Sigmoid colon (tissue), 7 donors: ENCODE data around the gene TBX3. TPM values are rescaled to one million over a fixed set of nuclear protein-coding genes. Genes with fewer than 3 reads are reported as not detected.

Source experiments
- DNase-seq: peaks from one replicate; pipeline ENCODE4 v3.0.0-alpha.2; 2019
- H3K27ac ChIP-seq, 4 donors: fragments of 200-600 bp; sonication (generic); one replicate each; pipeline ENCODE4 v1.5.1; 2016 to 2019; ENCODE audit warnings: mild to moderate bottlenecking in 1 of 4
- H3K27me3 ChIP-seq, 3 donors: fragments of 200-600 bp; sonication (generic); one replicate each; pipeline ENCODE4 v1.5.1; 2019; ENCODE audit warnings: mild to moderate bottlenecking in 1 of 3
- H3K36me3 ChIP-seq, 4 donors: fragments of 200-600 bp; sonication (generic); one replicate each; pipeline ENCODE4 v1.5.1; 2016 to 2019
- H3K4me1 ChIP-seq, 4 donors: fragments of 200-600 bp; sonication (generic); one replicate each; pipeline ENCODE4 v1.5.1; 2017 to 2019
- H3K4me3 ChIP-seq, 4 donors: fragments of 200-600 bp; sonication (generic); one replicate each; pipeline ENCODE4 v1.5.1; 2017 to 2019; ENCODE audit warnings: mild to moderate bottlenecking in 2 of 4, moderate library complexity in 1 of 4
- H3K9me3 ChIP-seq, 4 donors: fragments of 200-600 bp in 3 of 4; sonication (generic) in 3 of 4; one replicate each; pipeline versions ENCODE4 v1.5.1 to v1.6.1; 2013 to 2019
- CTCF ChIP-seq, 4 experiments: fragments of 450-650 bp in 3 of 4; fragments of 200-600 bp in 1 of 4; IDR thresholded peaks; one replicate each; pipeline ENCODE4 v1.5.1; 2016 to 2019; ENCODE audit warnings: antibody characterized with exemption in 4 of 4, mild to moderate bottlenecking in 3 of 4, moderate library complexity in 2 of 4
- EP300 ChIP-seq, 4 donors: sonication (generic); formaldehyde crosslinking; IDR thresholded peaks; one replicate each; pipeline ENCODE4 v1.6.1; 2017; ENCODE audit warnings: antibody characterized with exemption in 4 of 4
- POLR2A ChIP-seq, 2 donors: fragments of 450-650 bp; IDR thresholded peaks; one replicate each; pipeline ENCODE4 v1.6.1; 2016; ENCODE audit warnings: antibody characterized with exemption in 2 of 2, mild to moderate bottlenecking in 2 of 2, moderate library complexity in 2 of 2
- POLR2AphosphoS5 ChIP-seq, 4 donors: sonication (generic); formaldehyde crosslinking; IDR thresholded peaks; one replicate each; pipeline ENCODE4 v1.6.1; 2017; ENCODE audit warnings: antibody characterized with exemption in 4 of 4
- WGBS, 2 donors: extraction: QIAGEN DNeasy Blood & Tissue Kit; methylation state at CpG; one replicate each; pipeline ENCODE4 v1.1.7; 2013; 5-methylcytosine and 5-hydroxymethylcytosine counted together
- intact Hi-C: fragments of 100-400 bp; cut with DNase I; formaldehyde crosslinking; loops from one replicate; pipeline ENCODE4 v1.15.1; 2023
- polyA plus RNA-seq, 3 donors: library from polyadenylated mRNA; stranded (reverse); fragments of 200-250 nt; gene quantifications; one replicate each; pipeline ENCODE4 v1.2.3, GENCODE V29; 2013
- total RNA-seq, 4 donors: library from RNA; depleted of rRNA; stranded (reverse); fragments of >200 nt; gene quantifications; one replicate each; pipeline ENCODE4 v1.1.0, GENCODE V29; 2016
- donor health status: healthy with polysubstance abuse.
- donor health status: Bipolar disorder and iron deficiency.
- donor health status: healthy.

Gene TBX3
- total and polyA plus RNA-seq, 7 donors, result 2.3 to 9.7 (median 6.2) TPM

- Histone ChIP-seq H3K27ac (peak overlapping the region in 2 of 4 donors; percentile 14 to 49), H3K36me3 (no peaks in the 10 kb centered on the region), H3K27me3 (peaks cover 55 to 100% (median 98%) of the 10 kb centered on the region in 3 donors), H3K4me1 (peaks cover 0 to 18% (median 14%) of the 10 kb centered on the region in 4 donors), H3K4me3 (peak overlapping the region in 3 of 4 donors; percentile 32 to 35 (median 32)), H3K9me3 (no peaks in the 10 kb centered on the region)
- DNase-seq, result peak; percentile 48
- TF ChIP-seq EP300 (IDR thresholded peaks at IDR 0.05), result no peak
- no peak for TF ChIP-seq POLR2A (IDR thresholded peaks at IDR 0.05)
- TF ChIP-seq POLR2AphosphoS5 (IDR thresholded peaks at IDR 0.05), result no peak
- no peak for TF ChIP-seq CTCF (IDR thresholded peaks at IDR 0.05)
- intact Hi-C loops, result no loop called here
- 41 to 72% methylated on average over 18 of the region's 18 CpGs for WGBS, 2 donors
Measured at GRCh38 chr12:114691763-114692185, 7.8 kb upstream of the TBX3 start.

GRCh38 chr12:114691196-114691595 is 7.2 kb upstream of the TBX3 start:
- intact Hi-C loops, result no loop called here
- TF ChIP-seq POLR2AphosphoS5 (IDR thresholded peaks at IDR 0.05) (no peak), EP300 (IDR thresholded peaks at IDR 0.05) (no peak), CTCF (IDR thresholded peaks at IDR 0.05) (no peak), POLR2A (IDR thresholded peaks at IDR 0.05) (no peak)
- no peaks in the 10 kb centered on the region for H3K36me3 ChIP-seq
- 59 to 90% methylated on average over 6 of the region's 6 CpGs for WGBS, 2 donors
- no peak overlapping the region for H3K4me3 ChIP-seq
- peaks cover 0 to 22% (median 14%) of the 10 kb centered on the region in 4 donors for H3K4me1 ChIP-seq
- H3K27ac ChIP-seq, result no peak overlapping the region
- DNase-seq, result peak; percentile 50
- no peaks in the 10 kb centered on the region for H3K9me3 ChIP-seq
- peaks cover 55 to 100% (median 98%) of the 10 kb centered on the region in 3 donors for H3K27me3 ChIP-seq

- H3K9me3 ChIP-seq, result no peaks in the 10 kb centered on the region
- no peak overlapping the region for H3K4me3 ChIP-seq
- no peak for DNase-seq
- H3K36me3 ChIP-seq, result no peaks in the 10 kb centered on the region
- intact Hi-C loops, result no loop called here
- no peak overlapping the region for H3K27ac ChIP-seq
- peaks cover 0 to 22% (median 16%) of the 10 kb centered on the region in 4 donors for H3K4me1 ChIP-seq
- H3K27me3 ChIP-seq, result peaks cover 49 to 100% (median 93%) of the 10 kb centered on the region in 3 donors
- TF ChIP-seq POLR2A (IDR thresholded peaks at IDR 0.05) (no peak), EP300 (IDR thresholded peaks at IDR 0.05) (no peak), CTCF (IDR thresholded peaks at IDR 0.05) (no peak), POLR2AphosphoS5 (IDR thresholded peaks at IDR 0.05) (no peak)
- 51 to 84% methylated on average over 8 of the region's 8 CpGs for WGBS, 2 donors
Measured at GRCh38 chr12:114690267-114691135, 6.5 kb upstream of the TBX3 start.

- H3K27me3 ChIP-seq, result peaks cover 43 to 92% (median 81%) of the 10 kb centered on the region in 3 donors
- no peaks in the 10 kb centered on the region for H3K36me3 ChIP-seq
- peaks cover 0 to 34% (median 27%) of the 10 kb centered on the region in 4 donors for H3K4me1 ChIP-seq
- 47 to 77% methylated on average over 5 of the region's 5 CpGs for WGBS, 2 donors
- TF ChIP-seq EP300 (IDR thresholded peaks at IDR 0.05) (no peak), POLR2A (IDR thresholded peaks at IDR 0.05) (no peak), POLR2AphosphoS5 (IDR thresholded peaks at IDR 0.05) (no peak), CTCF (IDR thresholded peaks at IDR 0.05) (no peak)
- DNase-seq, result no peak
- H3K4me3 ChIP-seq, result no peak overlapping the region
- H3K27ac ChIP-seq, result no peak overlapping the region
- H3K9me3 ChIP-seq, result no peaks in the 10 kb centered on the region
- intact Hi-C loops, result loop anchor here (5.0 kb wide), 1 partner anchor 58 kb away; no protein-coding TSS in a partner anchor
Measured at GRCh38 chr12:114689075-114689994, 5.4 kb upstream of the TBX3 start.
